Muscle of arm (tissue), 14 donors: ENCODE measurements around the gene PAPOLA. TPM values are rescaled to one million over a fixed set of nuclear protein-coding genes. Genes with fewer than 3 reads are reported as not detected.
"Not testable (repeated sequence)": the region's sequence is repeated elsewhere in the genome, so short reads cannot be mapped to it uniquely, and the experiment has no call there.

ENCODE experiments used
- DNase-seq: peaks from one replicate; pipeline ENCODE4 v3.0.0-alpha.2; 2013
- long read RNA-seq, 11 donors: transcript quantifications; one replicate each; lab custom pipeline, GENCODE V29; 2026
- polyA plus RNA-seq, 12 donors: library from polyadenylated mRNA; unstranded; fragments of 120-200 nt; gene quantifications; one replicate each; pipeline ENCODE4 v1.2.1, GENCODE V29; 2013; ENCODE audit not compliant: insufficient read length in 12 of 12

PAPOLA gene
- 100 to 1,000 TPM in 10 of 12 donors, 10 to 100 TPM in 1, not detected in 1; 89.8 to 160 (median 128) TPM for polyA plus RNA-seq
- long read RNA-seq, donor 1, full-length matches to known transcripts: 73 of 160 reads
- long read RNA-seq, donor 1, partial matches to known transcripts: 87 of 160 reads
- long read RNA-seq, donor 1, other reads (novel, unspliced or antisense): 0 of 160 reads
- long read RNA-seq, donor 2, full-length matches to known transcripts: 37 of 60 reads
- long read RNA-seq, donor 2, partial matches to known transcripts: 23 of 60 reads
- long read RNA-seq, donor 2, other reads (novel, unspliced or antisense): 0 of 60 reads
- long read RNA-seq, donor 3, full-length matches to known transcripts: 18 of 31 reads
- long read RNA-seq, donor 3, partial matches to known transcripts: 13 of 31 reads
- long read RNA-seq, donor 3, other reads (novel, unspliced or antisense): 0 of 31 reads
- long read RNA-seq, donor 4, transcript PAPOLA-223 (9 exons, 3,264 nt): major isoform, 7 of 10 reads
- long read RNA-seq, donor 4, partial matches to known transcripts: 0 of 10 reads
- long read RNA-seq, donor 4, other reads (novel, unspliced or antisense): 0 of 10 reads
- long read RNA-seq, donor 5, full-length matches to known transcripts: 47 of 100 reads
- long read RNA-seq, donor 5, partial matches to known transcripts: 53 of 100 reads
- long read RNA-seq, donor 5, other reads (novel, unspliced or antisense): 0 of 100 reads
- long read RNA-seq, donor 6, full-length matches to known transcripts: 21 of 30 reads
- long read RNA-seq, donor 6, partial matches to known transcripts: 9 of 30 reads
- long read RNA-seq, donor 6, other reads (novel, unspliced or antisense): 0 of 30 reads
- long read RNA-seq, donor 7, full-length matches to known transcripts: 12 of 19 reads
- long read RNA-seq, donor 7, partial matches to known transcripts: 7 of 19 reads
- long read RNA-seq, donor 7, other reads (novel, unspliced or antisense): 0 of 19 reads
- long read RNA-seq, donor 8, full-length matches to known transcripts: 42 of 66 reads
- long read RNA-seq, donor 8, partial matches to known transcripts: 24 of 66 reads
- long read RNA-seq, donor 8, other reads (novel, unspliced or antisense): 0 of 66 reads
- long read RNA-seq, donor 9, transcript PAPOLA-223 (9 exons, 3,264 nt): major isoform, 9 of 28 reads
- long read RNA-seq, donor 9, transcript PAPOLA-225 (7 exons, 1,421 nt): minor isoform, 6 of 28 reads
- long read RNA-seq, donor 9, partial matches to known transcripts: 12 of 28 reads
- long read RNA-seq, donor 9, other reads (novel, unspliced or antisense): 0 of 28 reads
- long read RNA-seq, donor 10, full-length matches to known transcripts: 30 of 41 reads
- long read RNA-seq, donor 10, partial matches to known transcripts: 11 of 41 reads
- long read RNA-seq, donor 10, other reads (novel, unspliced or antisense): 0 of 41 reads
- long read RNA-seq, donor 11, full-length matches to known transcripts: 28 of 52 reads
- long read RNA-seq, donor 11, partial matches to known transcripts: 24 of 52 reads
- long read RNA-seq, donor 11, other reads (novel, unspliced or antisense): 0 of 52 reads

DNA sequence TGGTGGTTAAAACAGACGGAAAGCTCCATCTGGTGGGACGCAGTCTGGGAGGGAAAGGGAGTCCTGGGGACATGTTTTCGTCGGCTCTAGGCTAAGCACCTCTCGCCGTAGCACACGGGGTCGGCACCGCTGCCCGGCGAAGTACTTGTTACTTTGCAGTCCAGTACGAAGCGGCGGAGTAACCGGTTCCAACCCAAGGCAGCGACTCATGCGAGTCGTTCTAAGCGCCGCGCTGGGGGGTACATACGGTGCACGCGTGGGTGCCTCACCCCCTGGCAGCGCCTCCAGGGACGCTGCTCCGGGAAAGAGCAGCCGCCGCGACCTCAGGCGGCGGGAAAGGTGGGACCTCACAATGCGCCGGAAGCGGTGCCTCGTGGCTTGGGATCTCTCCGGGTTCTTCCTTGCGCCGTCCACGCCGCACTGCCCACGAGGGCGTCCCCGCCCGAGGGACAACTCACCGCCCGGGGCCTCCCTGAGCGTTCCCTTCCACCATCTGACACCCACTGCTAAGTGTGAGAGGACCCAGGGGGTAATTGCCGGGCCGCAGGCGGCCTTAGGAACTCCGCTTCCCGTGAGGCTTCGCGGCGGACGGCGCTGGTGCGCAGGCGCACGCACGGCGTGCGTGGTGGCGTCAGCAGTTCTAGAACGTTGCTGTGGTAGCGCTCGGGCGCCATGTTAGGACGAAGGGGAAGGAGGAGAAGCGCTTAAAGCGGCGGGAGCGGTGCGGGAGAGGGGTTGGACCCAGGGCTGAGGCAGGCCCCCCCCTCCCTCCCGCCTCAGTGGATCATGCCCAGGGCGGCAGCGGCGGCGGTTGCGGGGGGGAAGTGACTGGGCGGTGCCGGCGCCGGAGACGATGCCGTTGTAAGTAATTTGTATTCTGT, at the start of gene PAPOLA:
TSS of gene PAPOLA (plus strand) at position 643 of the 881 bp plus-strand sequence. CDS start at position 854, 211 bp downstream.
- peak; percentile 99 for DNase-seq

DNA sequence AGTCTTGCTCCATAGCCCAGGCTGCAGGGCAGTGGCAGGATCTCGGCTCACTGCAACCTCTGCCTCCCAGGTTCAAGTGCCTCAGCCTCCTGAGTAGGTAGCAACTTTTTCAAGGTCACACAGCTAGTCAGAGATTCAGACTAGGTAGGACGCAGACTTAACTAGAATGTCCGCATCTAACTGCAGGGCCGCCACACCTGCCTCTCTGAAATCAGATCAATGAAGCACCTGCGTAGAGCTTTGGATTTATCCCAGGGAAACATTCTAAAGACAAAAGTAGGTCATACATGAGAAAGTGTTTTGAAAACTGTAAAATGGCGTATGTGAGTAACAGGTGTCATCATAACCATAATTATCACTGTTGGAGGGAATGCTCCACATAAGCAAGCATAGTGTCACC, 49.5 kb upstream of the PAPOLA start:
- no peak for DNase-seq

DNA sequence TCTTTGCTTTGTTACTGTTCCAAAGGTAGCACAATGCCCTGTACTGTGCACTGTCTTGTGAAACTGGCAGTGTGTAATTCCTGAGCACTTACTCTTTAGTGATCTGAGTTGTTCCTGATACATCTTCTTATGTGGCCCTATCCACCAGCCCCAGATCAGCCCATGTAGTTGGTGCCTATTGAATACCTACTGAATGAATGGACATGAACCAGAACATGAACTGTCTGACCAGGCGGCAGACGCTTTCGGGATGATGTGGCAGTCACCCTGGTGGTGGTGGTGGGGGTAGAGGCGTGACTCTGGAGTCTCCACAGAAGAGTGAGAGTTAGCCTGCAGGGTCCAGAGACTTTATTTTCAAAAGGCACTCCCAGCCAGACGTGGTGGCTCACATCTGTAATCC, 46.6 kb upstream of the PAPOLA start:
- DNase-seq: no peak

DNA sequence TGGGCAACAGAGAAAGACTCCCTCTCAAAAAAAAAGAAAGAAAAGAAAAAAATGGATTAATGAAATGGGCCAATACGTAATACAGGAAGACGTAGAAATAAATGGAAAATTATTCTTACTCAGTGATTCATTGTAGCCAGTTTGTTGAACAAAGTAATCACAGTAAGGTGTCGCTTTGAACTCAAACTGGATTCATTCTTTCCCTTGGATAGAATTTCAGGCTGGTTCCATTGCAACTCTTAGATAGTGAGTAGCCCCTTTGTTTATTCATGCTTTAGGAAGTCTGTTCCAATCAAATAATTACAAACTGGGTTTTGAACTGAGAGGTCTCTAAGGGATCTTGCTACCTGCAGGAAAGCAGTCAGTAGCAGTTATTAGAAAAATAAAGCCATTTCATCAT, 42.3 kb upstream of the PAPOLA start:
- DNase-seq: no peak

DNA sequence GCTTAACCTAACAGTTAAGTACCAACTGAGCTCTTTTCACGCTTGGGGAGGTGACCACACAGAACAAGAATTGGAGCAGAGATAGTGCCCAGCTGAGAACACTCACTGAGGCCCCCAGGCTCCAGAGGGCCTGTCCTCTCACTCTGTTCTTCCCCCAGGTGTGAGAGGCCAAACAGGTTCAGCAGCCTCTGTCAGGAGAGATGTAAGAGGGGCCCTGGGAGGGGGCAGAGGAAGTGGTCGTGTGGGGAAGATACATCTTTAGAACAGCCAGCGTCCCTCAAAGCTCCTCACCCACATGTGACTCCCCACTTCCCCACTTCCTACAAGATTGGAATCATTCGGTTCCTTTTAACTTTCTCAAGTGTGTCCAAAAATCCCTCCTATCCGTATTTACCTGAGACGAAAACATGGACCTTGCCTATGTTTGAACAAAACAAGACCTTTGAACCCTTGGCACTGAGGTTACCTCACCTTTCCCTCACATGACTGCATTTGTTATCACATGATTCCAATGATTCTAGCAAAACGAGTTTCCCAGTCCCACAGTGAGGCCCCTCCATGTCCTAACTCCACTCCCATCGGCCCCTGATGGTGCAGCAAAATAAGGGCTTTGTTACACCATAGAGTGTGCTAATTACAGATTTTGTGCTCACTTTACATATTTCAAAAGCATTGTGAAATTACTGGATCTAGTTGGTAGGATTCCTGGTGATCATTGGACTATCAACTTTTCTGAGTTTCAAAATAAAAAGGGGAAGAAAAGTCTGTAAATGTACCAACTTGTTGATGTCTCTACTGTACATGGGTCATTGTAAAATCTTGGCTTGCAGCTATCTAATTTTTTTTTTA, 40.0 kb upstream of the PAPOLA start:
- no peak for DNase-seq

DNA sequence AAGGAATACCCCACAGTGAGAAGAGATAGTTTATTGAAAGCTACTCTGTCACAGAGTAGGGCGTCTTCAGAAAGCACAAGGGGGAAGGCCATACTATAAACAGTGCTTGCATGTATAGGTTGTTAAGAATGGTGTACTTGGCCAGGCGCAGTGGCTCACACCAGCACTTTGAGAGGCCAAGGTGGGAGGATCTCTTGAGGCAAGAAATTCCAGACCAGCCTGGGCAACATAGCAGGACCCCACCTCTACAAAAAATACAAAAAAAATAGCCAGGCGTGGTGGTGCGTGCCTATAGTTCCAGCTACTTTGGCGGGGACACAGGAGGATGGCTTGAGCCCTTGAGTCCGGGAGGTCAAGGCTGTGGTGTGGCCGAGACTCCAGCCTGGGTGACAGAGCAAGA, 38.0 kb upstream of the PAPOLA start:
- DNase-seq: no peak

DNA sequence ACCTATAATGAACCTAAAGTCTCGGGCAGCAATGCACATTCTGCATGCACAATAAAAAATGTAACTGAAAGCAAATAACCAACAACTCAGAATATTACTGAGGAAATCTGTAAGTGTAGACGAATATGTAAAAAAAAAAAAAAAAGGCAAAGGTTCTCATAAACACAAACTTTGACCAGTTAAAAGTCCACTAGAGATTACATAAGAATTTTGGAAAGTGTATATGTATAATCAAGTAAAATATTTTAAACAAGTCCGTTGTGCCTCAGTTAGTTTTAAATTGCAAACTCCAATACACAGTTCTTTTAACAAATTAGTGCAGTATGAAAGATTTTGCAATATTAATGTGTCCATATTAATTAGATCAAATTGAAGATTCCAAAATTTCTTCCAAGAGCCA, 35.3 kb upstream of the PAPOLA start:
- no peak for DNase-seq

DNA sequence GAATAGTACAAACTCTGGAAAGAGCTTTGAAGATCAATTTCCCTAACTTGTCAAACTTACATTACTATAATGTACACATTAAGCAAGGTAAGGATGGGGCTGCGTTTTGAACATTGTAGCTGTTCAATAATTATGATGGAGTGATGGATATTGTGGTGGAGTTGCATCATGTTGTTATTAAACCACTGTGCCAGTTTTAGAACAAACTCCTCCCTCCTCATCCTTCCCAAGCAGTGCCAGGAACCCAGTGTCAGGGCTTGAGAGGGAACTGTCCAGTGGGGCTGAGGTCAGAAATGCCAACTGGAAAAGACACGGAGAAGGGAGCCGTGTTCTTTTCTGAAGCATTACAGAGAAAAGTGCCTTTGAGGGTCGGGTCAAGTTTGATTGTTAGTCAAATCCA, 31.9 kb upstream of the PAPOLA start:
- no peak for DNase-seq

DNA sequence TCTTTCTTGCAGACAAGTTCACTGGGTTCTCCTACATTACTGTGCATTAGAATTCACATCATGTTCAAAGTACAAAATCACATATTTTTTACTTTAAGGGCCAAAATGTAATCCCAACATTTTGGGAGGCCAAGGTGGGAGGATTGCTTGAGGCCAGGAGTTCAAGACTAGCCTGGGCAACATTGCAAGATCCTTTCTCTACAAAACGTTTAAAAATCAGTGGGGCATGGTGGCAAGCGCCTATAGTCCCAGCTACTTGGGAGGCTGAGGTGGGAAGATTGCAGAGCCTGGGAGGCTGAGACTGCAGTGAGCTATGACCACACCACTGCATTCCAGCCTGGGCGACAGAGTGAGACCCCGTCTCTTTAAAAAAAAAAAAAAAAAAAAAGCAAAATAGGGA, 31.2 kb upstream of the PAPOLA start:
- not testable (repeated sequence) for DNase-seq

DNA sequence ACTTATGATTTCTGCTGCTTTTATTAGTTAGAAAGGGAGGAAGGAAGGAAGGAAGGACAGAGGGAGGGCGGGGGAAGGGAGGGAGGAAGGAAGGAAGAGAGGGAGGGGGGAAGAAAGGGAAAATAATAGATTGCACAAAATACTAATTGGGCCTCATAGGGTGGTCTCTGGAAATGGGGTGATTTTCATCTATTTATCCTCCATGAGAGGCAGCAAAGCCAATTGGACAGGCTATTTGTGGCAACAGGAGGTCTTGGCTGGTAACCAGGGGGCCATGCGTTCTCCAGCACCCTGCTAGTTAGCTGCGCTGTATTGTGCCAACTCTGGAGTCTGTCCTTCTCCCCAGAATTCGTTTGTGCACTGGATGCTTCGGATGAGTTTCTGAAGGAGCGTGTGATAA, 24.1 kb upstream of the PAPOLA start:
- no peak for DNase-seq

DNA sequence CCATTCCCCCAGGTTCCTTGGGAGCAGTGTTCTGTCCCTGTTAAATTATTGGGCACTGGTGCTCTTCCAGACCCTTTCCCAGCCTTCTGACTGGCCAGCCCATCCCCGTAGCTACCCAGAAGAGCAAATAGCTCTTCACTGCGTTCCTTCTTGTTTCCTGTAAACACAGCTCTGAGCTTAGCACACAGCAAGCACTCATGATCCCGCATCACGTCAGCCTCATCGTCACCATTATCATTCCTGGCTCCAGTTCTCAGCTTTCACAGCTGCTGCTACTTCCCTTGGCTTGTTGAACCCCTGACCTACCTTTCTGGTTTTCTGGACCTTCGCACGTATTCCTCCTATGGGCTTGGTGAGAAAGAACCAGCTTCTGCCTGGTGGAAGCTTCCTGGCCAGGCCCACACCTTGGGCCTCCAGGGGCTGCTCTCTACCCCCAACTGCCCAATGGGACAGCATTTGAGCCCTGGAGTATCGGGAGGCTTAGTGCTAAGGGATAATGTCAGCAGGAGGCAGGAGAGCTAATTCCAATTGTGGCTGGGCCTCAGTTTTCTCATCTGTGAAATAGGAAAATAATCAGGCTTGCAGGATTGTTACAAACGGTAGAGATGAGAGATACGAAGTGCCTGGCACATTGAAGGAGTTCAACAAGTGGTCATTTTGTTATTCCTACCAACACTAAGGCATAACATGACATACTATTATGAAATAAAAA, 22.6 kb upstream of the PAPOLA start:
- DNase-seq: no peak

DNA sequence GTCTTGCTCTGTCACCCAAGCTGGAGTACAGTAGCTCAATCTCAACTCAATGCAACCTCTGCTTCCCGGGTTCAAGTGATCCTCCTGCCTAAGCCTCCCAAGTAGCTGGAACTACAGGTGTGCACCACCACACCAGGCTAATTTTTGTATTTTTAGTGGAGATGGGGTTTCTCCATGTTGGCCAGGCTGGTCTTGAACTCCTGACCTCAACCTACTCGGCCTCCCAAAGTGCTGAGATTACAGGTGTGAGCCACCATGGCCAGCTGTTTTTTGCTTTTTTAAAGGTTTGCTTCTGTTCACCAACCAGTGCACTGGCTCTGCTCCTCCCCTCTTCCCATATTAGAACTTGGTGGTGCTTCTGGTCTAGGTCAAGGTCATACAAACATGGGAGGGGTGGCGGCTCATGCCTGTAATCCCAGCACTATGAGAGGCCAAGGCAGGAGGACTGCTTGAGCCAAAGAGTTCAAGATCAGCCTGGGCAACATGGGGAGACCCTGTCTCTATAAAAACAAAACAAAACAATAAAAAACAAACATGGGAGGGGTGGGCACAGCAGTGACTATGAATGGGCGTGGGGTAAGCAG, 20.4 kb upstream of the PAPOLA start:
- no peak for DNase-seq

DNA sequence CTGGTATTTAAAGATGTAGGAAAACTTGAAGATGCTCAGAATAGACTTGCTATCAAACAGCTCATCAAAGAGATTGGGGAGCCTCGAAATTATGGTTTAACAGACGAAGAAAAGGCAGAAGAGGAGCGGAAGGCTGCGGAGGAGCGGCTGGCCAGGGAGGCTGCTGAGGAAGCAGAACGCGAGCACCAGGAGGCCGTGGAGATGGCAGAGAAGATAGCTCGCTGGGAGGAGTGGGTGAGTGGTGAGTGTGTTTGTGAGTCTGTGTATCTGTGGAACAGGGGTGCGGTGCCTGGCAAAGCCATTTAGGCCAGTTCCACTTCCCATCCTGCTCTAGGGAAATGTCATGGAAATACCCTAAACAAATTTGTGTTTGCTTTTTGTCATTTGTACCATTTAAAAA, 19.2 kb upstream of the PAPOLA start:
- DNase-seq: no peak

DNA sequence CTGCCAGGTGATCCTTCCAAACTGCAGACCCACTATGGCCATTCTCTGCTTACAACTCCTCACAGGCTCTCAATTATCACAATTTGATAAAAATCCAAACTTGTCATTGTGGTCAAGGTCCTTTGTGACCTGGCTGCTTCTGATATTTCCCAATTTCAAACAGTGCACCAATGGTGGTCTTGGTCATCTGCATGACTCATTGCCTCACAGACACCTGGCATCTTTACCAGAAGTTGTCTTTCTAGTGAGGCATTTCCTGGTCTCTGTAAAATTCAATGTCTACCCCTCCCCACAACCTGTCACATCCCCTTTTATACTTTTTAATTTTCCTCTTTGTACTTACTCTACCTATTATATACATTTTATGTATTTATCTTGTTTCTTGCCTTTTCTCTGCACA, 17.8 kb upstream of the PAPOLA start:
- DNase-seq: no peak

DNA sequence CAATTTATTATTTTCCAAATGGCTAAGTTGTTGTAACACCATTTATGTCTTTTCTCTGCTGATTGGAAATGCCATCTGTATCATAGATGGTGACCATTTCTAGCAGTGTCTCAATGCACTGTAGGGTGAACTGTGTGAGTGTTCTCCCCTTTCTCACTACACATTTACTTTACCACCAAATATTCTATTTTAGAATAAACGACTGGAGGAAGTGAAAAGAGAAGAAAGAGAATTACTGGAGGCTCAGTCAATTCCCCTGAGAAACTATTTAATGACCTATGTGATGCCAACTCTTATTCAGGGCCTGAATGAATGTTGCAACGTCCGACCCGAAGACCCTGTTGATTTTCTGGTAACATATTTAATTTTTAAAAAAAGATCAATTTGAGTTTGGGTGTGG, 15.5 kb upstream of the PAPOLA start:
- DNase-seq: no peak

DNA sequence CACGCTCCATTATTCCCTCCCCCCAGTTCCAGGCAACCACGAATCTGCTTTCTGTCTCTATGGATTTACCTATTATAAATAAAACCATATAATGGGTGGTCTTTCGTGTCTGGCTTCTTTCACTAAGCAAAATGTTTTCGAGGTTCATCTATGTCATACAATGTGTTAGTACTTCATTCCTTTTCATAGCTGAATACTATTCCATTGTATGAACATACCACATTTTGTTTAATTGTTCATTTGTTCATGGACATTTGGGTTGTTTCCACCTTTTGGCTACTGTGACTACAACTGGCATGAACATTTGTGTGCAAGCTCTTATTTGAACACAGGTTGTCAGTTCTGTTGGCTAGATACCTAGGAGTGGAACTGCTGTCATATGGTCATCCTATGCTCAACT, 12.9 kb upstream of the PAPOLA start:
- DNase-seq: no peak

DNA sequence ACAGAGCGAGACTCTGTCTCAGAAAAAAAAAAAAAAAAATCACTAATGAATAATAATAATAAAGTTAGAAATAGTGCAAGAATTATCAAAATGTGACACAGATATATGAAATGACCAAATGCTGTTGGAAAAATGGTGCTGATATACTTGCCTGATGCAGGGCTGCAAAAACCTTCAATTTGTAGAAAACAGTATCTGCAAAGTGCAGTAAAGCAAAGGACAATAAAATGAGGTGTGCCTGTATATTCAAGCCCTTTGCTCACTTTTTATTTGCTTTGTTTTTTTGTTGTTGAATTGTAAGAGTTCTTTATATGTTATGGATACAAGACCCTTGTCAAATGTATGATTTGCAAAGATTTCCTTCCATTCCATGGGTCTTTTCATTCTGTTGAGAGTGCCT, 9.0 kb upstream of the PAPOLA start:
- DNase-seq: no peak

DNA sequence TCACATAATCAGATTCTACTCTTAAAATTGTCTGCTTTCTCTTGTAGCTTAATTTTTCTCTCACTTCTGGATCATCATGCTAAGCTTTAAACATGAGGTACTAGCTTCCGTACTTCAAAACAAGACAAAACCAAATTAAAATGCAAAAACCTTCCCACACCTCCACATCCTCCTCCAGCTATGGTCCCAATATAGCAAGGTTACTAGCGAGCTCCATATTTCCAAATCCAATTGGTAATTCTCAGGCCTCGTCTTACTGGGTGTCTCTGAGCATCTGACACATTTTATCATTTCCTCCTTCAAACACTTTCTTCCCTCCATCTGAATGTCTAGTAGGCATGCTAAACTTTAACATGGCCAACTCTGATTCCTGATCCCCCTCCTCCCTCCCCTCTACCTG, 7.9 kb upstream of the PAPOLA start:
- DNase-seq: no peak
